ENCODE results near the gene PIEZO2. TPM values are rescaled to one million over a fixed set of nuclear protein-coding genes. Genes with fewer than 3 reads are reported as not detected.

PIEZO2 gene
- total RNA-seq, 1 donor from 2014 or later, result 5.3 TPM

DNA sequence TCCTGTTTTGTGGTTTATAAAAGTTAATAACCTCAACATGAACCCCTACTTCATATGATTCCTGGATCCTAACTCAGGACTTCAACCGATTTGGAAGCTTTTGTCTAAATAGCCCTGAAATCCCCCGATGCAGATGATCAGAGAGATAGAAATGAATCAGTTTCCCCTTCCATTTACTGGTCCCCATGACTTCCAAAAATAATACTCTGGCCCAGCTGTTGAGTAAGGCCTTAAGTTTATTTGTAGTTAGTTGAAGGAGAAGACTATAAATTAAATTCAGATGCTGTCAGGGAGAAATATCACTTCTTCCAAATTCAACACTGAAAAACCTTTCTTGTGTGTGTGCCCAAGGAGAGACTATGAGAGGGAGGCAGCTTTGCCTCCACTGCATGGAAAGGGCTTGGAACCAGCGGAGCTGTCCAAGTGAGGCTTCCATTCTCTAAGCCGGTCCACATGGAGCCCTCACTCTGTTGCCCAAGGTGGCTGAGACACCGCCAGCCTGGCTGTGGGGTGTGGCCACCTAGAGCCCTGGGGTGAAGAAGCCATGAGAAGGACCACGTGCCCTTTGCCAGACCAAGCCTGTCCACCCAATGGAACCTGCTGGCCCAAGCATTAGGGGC, 53.6 kb downstream of the PIEZO2 start:
- no peak overlapping the region for H3K4me3 Mint-ChIP-seq (ENCODE audit: unreplicated experiment)

GRCh38 chr18:11095211-11095610, 54.2 kb downstream of the PIEZO2 start:
- Histone ChIP-seq H3K27me3 (ENCODE audit: insufficient read depth, low read length) (no peaks in the 10 kb centered on the region), H2AFZ (ENCODE audit: low read depth, low read length) (no peak overlapping the region), H3K4me2 (ENCODE audit: low read length) (no peak overlapping the region), H3K36me3 (ENCODE audit: insufficient read depth, low read length) (no peaks in the 10 kb centered on the region), H3K4me1 (ENCODE audit: insufficient read depth, low read length) (no peaks in the 10 kb centered on the region), H3K79me2 (ENCODE audit: insufficient read depth, low read length) (no peaks in the 10 kb centered on the region), H3K4me3 (ENCODE audit: insufficient read depth, low read depth, low read length) (no peak overlapping the region), H3K27ac (ENCODE audit: low read depth, low read length) (no peak overlapping the region), H4K20me1 (ENCODE audit: insufficient read depth, low read length) (no peaks in the 10 kb centered on the region), H3K9ac (ENCODE audit: low read length) (no peak overlapping the region), H3K9me3 (ENCODE audit: insufficient read depth, low read depth, low read length) (no peaks in the 10 kb centered on the region)
- no peak for FAIRE-seq
- H3K27me3 Mint-ChIP-seq (ENCODE audit: low read depth, unreplicated experiment), result no peaks in the 10 kb centered on the region
- no peak overlapping the region for H3K4me3 Mint-ChIP-seq (ENCODE audit: unreplicated experiment)
- DNase-seq (ENCODE audit: low read depth), result no peak
- peaks cover 2% of the 10 kb centered on the region for H3K9me3 Mint-ChIP-seq (ENCODE audit: unreplicated experiment)
- no peak overlapping the region for H3K27ac Mint-ChIP-seq (ENCODE audit: unreplicated experiment)
- no peak for TF ChIP-seq CTCF (IDR thresholded peaks at IDR 0.05; ENCODE audit: insufficient read depth, low read depth, low read length)
- H3K4me1 Mint-ChIP-seq (ENCODE audit: low read depth, unreplicated experiment), result peaks cover 10% of the 10 kb centered on the region
- H3K36me3 Mint-ChIP-seq (ENCODE audit: low read depth, unreplicated experiment), result peaks cover 2% of the 10 kb centered on the region

More for the DNA sequence above, 53.6 kb downstream of the PIEZO2 start:
- no peak overlapping the region for H3K27ac Mint-ChIP-seq (ENCODE audit: unreplicated experiment)
- Histone ChIP-seq H3K27me3 (ENCODE audit: insufficient read depth, low read length) (no peaks in the 10 kb centered on the region), H3K36me3 (ENCODE audit: insufficient read depth, low read length) (no peaks in the 10 kb centered on the region), H3K79me2 (ENCODE audit: insufficient read depth, low read length) (no peaks in the 10 kb centered on the region), H3K4me2 (ENCODE audit: low read length) (peak overlapping the region; percentile 7), H3K4me3 (ENCODE audit: insufficient read depth, low read depth, low read length) (no peak overlapping the region), H3K27ac (ENCODE audit: low read depth, low read length) (no peak overlapping the region), H4K20me1 (ENCODE audit: insufficient read depth, low read length) (no peaks in the 10 kb centered on the region), H2AFZ (ENCODE audit: low read depth, low read length) (no peak overlapping the region), H3K9ac (ENCODE audit: low read length) (no peak overlapping the region), H3K4me1 (ENCODE audit: insufficient read depth, low read length) (no peaks in the 10 kb centered on the region), H3K9me3 (ENCODE audit: insufficient read depth, low read depth, low read length) (no peaks in the 10 kb centered on the region)
- H3K9me3 Mint-ChIP-seq (ENCODE audit: unreplicated experiment), result peaks cover 2% of the 10 kb centered on the region
- no peak for DNase-seq (ENCODE audit: low read depth)
- FAIRE-seq, result no peak
- H3K4me1 Mint-ChIP-seq (ENCODE audit: low read depth, unreplicated experiment), result peaks cover 10% of the 10 kb centered on the region
- no peaks in the 10 kb centered on the region for H3K27me3 Mint-ChIP-seq (ENCODE audit: low read depth, unreplicated experiment)
- no peaks in the 10 kb centered on the region for H3K36me3 Mint-ChIP-seq (ENCODE audit: low read depth, unreplicated experiment)
- TF ChIP-seq EZH2 (IDR thresholded peaks at IDR 0.05; ENCODE audit: insufficient read depth, low read length) (no peak), CTCF (IDR thresholded peaks at IDR 0.05; ENCODE audit: insufficient read depth, low read depth, low read length) (no peak)

DNA sequence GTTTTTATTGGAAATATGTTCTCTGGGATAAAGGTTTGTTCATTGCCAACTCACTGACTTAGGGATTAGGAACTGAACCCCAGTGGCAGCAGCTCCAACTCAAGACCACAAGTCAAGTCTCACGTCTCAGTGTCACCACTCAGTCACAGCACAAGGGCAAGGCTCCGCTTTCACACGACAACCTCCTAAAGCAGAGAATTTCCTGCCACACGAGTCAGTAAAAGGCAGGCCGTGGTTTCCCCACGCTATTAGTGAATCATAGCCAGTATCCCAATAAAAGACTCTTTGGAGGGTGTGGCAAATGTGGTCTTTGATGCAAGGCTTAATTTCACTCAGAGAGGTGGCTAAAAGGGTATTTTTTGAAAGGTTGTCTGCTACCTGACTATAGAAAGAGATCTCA, 57.6 kb downstream of the PIEZO2 start:
- no peak overlapping the region for H3K27ac ChIP-seq (ENCODE audit: low read depth, low read length)
- no peak overlapping the region for H3K4me3 ChIP-seq (ENCODE audit: insufficient read depth, low read depth, low read length)
- Mint-ChIP-seq H3K4me3 (ENCODE audit: unreplicated experiment) (no peak overlapping the region), H3K27ac (ENCODE audit: unreplicated experiment) (peak overlapping the region; percentile 3), H3K36me3 (ENCODE audit: low read depth, unreplicated experiment) (peaks cover 4% of the 10 kb centered on the region), H3K4me1 (ENCODE audit: low read depth, unreplicated experiment) (peaks cover 5% of the 10 kb centered on the region), H3K27me3 (ENCODE audit: low read depth, unreplicated experiment) (no peaks in the 10 kb centered on the region), H3K9me3 (ENCODE audit: unreplicated experiment) (peaks cover 4% of the 10 kb centered on the region)
- no peaks in the 10 kb centered on the region for H3K36me3 ChIP-seq (ENCODE audit: insufficient read depth, low read length)
- no peak overlapping the region for H3K4me2 ChIP-seq (ENCODE audit: low read length)
- DNase-seq (ENCODE audit: low read depth) (no peak), FAIRE-seq (no peak)
- no peak overlapping the region for H2AFZ ChIP-seq (ENCODE audit: low read depth, low read length)
- no peak overlapping the region for H3K9ac ChIP-seq (ENCODE audit: low read length)
- H3K27me3 ChIP-seq (ENCODE audit: insufficient read depth, low read length), result no peaks in the 10 kb centered on the region
- no peak for TF ChIP-seq EZH2 (IDR thresholded peaks at IDR 0.05; ENCODE audit: insufficient read depth, low read length)
- TF ChIP-seq CTCF (IDR thresholded peaks at IDR 0.05; ENCODE audit: insufficient read depth, low read depth, low read length), result no peak
- H3K79me2 ChIP-seq (ENCODE audit: insufficient read depth, low read length), result no peaks in the 10 kb centered on the region
- H3K4me1 ChIP-seq (ENCODE audit: insufficient read depth, low read length), result no peaks in the 10 kb centered on the region
- no peaks in the 10 kb centered on the region for H3K9me3 ChIP-seq (ENCODE audit: insufficient read depth, low read depth, low read length)
- H4K20me1 ChIP-seq (ENCODE audit: insufficient read depth, low read length), result no peaks in the 10 kb centered on the region
